OCI-LY1 (cell line): ENCODE data around the gene EIF2B2.

Experiments used
- H2AFZ ChIP-seq: fragments of 200-600 bp; sonication (generic), shearing (Covaris generic); 2 replicates; pipeline ENCODE4 v1.6.0; 2014; ENCODE audit warnings: antibody characterized with exemption, mild to moderate bottlenecking, low read length
- H3F3A ChIP-seq: fragments of 200-600 bp; sonication (generic), shearing (Covaris generic); 2 replicates; pipeline ENCODE4 v1.6.0; 2014; ENCODE audit warnings: mild to moderate bottlenecking, antibody characterized with exemption, low read length, moderate library complexity; ENCODE audit not compliant: insufficient read depth
- H3K27ac ChIP-seq: fragments of 200-600 bp; sonication (generic); 2 replicates; pipeline ENCODE4 v1.5.1; 2014; ENCODE audit warnings: low read length, mixed run types, mild to moderate bottlenecking, low read depth; ENCODE audit not compliant: poor library complexity, severe bottlenecking
- H3K27me3 ChIP-seq: fragments of 200-600 bp; sonication (generic); 2 replicates; pipeline ENCODE4 v1.6.0; 2014; ENCODE audit warnings: antibody characterized with exemption, mild to moderate bottlenecking, low read length, moderate library complexity; ENCODE audit not compliant: insufficient read depth
- H3K36me3 ChIP-seq: fragments of 200-600 bp; sonication (generic); 2 replicates; pipeline ENCODE4 v1.6.1; 2014; ENCODE audit warnings: mild to moderate bottlenecking, antibody characterized with exemption, low read length, moderate library complexity, mixed read lengths; ENCODE audit not compliant: insufficient read depth
- H3K4me1 ChIP-seq: fragments of 200-600 bp; sonication (generic); 2 replicates; pipeline ENCODE4 v1.5.1; 2014; ENCODE audit warnings: mild to moderate bottlenecking, low read length, moderate library complexity; ENCODE audit not compliant: insufficient read depth, severe bottlenecking
- H3K4me2 ChIP-seq: fragments of 200-600 bp; sonication (generic), shearing (Covaris generic); 2 replicates; pipeline ENCODE4 v1.6.1; 2014; ENCODE audit warnings: low read length
- H3K4me3 ChIP-seq: fragments of 200-600 bp; sonication (generic); 2 replicates; pipeline ENCODE4 v1.5.1; 2014; ENCODE audit warnings: low read length, low read depth, mild to moderate bottlenecking, mixed read lengths; ENCODE audit not compliant: poor library complexity, severe bottlenecking
- H3K79me2 ChIP-seq: fragments of 200-600 bp; shearing (Covaris generic); 2 replicates; pipeline ENCODE4 v1.6.1; 2016; ENCODE audit warnings: mixed run types, low read length, mixed read lengths; ENCODE audit not compliant: insufficient read depth
- H3K9ac ChIP-seq: fragments of 200-600 bp; sonication (generic), shearing (Covaris generic); 2 replicates; pipeline ENCODE4 v1.6.1; 2014; ENCODE audit warnings: mild to moderate bottlenecking, low read length, mixed read lengths
- H3K9me2 ChIP-seq: fragments of 200-600 bp; sonication (generic), shearing (Covaris generic); 2 replicates; pipeline ENCODE4 v1.6.1; 2014; ENCODE audit warnings: low read depth, mild to moderate bottlenecking, low read length, mixed read lengths
- H3K9me3 ChIP-seq: fragments of 200-600 bp; shearing (Covaris generic); 2 replicates; pipeline ENCODE4 v1.6.1; 2014; ENCODE audit warnings: low read length, mixed read lengths
- H4K20me1 ChIP-seq: fragments of 200-600 bp; sonication (generic), shearing (Covaris generic); 2 replicates; pipeline ENCODE4 v1.6.0; 2016; ENCODE audit warnings: mild to moderate bottlenecking, low read length; ENCODE audit not compliant: insufficient read depth
- EZH2 ChIP-seq: fragments of 200-600 bp; sonication (generic), shearing (Covaris generic); IDR thresholded peaks from 2 replicates; pipeline ENCODE4 v1.8.0; 2017; ENCODE audit warnings: borderline replicate concordance, mixed run types, mild to moderate bottlenecking, antibody characterized with exemption, low read length, moderate library complexity, mixed read lengths
- TF ChIP-seq, protein P1 (sequence below): fragments of 200-600 bp; sonication (generic), shearing (Covaris generic); IDR thresholded peaks from 2 replicates; pipeline ENCODE4 v1.5.1; 2017; ENCODE audit warnings: mild to moderate bottlenecking, antibody characterized with exemption, low read length, moderate library complexity, mixed read lengths

Gene EIF2B2

DNA sequence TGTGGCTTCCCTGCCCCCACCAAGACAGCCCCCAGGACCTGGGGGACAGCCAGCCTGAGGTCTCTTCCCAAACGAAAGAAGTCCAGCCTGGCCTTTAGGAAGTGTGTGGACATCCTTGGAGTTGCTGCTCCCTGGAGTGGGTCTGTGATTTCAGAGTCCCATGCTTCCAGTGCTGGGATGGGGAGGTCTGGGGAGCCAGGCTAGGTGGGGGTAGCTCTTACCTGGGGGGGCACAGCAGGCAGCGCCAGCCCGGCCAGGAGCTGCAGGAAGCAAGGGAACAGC is 47.8 kb upstream of the EIF2B2 start:
- Histone ChIP-seq H3K9me3 (no peaks in the 10 kb centered on the region), H4K20me1 (no peaks in the 10 kb centered on the region), H3K4me1 (no peaks in the 10 kb centered on the region), H3K9ac (no peak overlapping the region), H3K27ac (no peak overlapping the region), H2AFZ (no peak overlapping the region), H3K79me2 (no peaks in the 10 kb centered on the region), H3K4me3 (no peak overlapping the region), H3K27me3 (no peaks in the 10 kb centered on the region), H3K36me3 (no peaks in the 10 kb centered on the region), H3F3A (no peaks in the 10 kb centered on the region), H3K9me2 (no peaks in the 10 kb centered on the region), H3K4me2 (no peak overlapping the region)
- TF ChIP-seq EZH2: no peak
- TF ChIP-seq, protein P1, sequence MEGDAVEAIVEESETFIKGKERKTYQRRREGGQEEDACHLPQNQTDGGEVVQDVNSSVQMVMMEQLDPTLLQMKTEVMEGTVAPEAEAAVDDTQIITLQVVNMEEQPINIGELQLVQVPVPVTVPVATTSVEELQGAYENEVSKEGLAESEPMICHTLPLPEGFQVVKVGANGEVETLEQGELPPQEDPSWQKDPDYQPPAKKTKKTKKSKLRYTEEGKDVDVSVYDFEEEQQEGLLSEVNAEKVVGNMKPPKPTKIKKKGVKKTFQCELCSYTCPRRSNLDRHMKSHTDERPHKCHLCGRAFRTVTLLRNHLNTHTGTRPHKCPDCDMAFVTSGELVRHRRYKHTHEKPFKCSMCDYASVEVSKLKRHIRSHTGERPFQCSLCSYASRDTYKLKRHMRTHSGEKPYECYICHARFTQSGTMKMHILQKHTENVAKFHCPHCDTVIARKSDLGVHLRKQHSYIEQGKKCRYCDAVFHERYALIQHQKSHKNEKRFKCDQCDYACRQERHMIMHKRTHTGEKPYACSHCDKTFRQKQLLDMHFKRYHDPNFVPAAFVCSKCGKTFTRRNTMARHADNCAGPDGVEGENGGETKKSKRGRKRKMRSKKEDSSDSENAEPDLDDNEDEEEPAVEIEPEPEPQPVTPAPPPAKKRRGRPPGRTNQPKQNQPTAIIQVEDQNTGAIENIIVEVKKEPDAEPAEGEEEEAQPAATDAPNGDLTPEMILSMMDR: no peak

DNA sequence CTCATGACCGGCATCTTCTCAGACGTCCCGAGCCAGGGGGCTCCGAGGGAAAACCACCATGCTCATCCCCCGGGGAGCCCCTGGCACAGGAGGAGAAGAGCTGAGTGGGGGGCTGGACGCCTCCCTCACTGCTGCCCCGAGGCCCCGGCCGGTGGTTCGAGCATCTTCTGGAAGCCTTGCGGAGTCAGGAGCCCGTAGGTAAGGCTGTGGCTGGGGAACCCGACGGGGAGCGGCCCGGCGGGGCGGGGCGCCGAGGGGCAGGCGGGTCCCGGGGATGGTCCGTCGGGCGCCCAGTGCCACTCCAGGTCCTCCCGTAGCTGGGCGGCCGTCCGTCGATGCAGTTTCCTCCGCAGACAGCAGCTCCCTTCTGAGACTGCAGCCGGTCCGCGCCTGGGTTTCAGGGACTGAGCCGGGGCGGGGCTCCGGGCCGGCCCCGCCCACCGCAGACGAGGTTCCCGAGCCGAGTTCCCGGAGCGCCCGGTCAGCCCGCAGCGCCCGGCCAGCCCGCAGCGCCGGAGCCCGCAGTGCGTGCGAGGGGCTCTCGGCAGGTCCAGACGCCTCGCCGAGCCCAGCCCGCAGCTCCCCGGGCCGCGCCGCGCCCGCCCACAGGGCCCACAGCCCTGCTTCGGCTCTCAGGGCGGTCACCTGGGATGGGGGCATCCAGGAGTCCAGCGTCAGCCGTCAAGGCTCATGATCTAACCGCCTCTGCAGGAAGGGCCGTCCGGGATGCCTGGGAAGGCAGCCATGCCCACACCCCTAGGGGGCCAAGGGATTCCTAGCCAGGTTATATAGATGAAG is 47.3 kb upstream of the EIF2B2 start, which contains the start of gene PGF:
Gene PGF (minus strand): TSS at position 369 of the 798 bp plus-strand sequence. CDS start 355 bp downstream, at position 14.
- H3K4me3 ChIP-seq: no peak within 1 kb of the TSS
- H3K4me2 ChIP-seq: no peak within 1 kb of the TSS
- no peaks in the 10 kb centered on the region for H3K4me1 ChIP-seq
- H3K9me3 ChIP-seq: no peaks in the 10 kb centered on the region
- H3K79me2 ChIP-seq: no peaks in the 10 kb centered on the region
- no peaks in the 10 kb centered on the region for H3K9me2 ChIP-seq
- H4K20me1 ChIP-seq: no peaks in the 10 kb centered on the region
- no peak within 1 kb of the TSS for H3K27ac ChIP-seq
- no peaks in the 10 kb centered on the region for H3K27me3 ChIP-seq
- no peaks in the 10 kb centered on the region for H3K36me3 ChIP-seq
- H2AFZ ChIP-seq: no peak within 1 kb of the TSS
- TF ChIP-seq EZH2: no peak
- TF ChIP-seq, protein P1: no peak
- H3K9ac ChIP-seq: no peak within 1 kb of the TSS
- no peaks in the 10 kb centered on the region for H3F3A ChIP-seq

DNA sequence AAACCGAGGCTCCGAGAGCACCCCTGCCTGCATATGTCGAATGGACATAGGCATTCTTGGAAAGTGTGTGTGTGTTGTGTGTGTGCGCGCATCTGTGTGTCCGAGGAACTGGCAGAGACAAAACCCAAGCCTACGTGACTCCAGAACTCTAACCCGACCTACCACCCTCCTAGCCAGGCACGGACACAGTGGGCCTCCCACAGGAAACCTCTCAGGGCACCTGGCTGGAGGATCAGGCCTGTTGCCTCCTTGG is 46.8 kb upstream of the EIF2B2 start:
- Histone ChIP-seq H4K20me1 (no peaks in the 10 kb centered on the region), H2AFZ (no peak overlapping the region), H3K9ac (no peak overlapping the region), H3K9me2 (no peaks in the 10 kb centered on the region), H3K4me3 (no peak overlapping the region), H3K79me2 (no peaks in the 10 kb centered on the region), H3F3A (no peaks in the 10 kb centered on the region), H3K4me2 (no peak overlapping the region), H3K36me3 (no peaks in the 10 kb centered on the region), H3K27me3 (no peaks in the 10 kb centered on the region), H3K4me1 (no peaks in the 10 kb centered on the region), H3K27ac (no peak overlapping the region), H3K9me3 (no peaks in the 10 kb centered on the region)
- no peak for TF ChIP-seq EZH2
- TF ChIP-seq, protein P1: no peak
